Ovary (tissue), 9 donors: ENCODE data around the gene SIN3A. TPM values are rescaled to one million over a fixed set of nuclear protein-coding genes. Genes with fewer than 3 reads are reported as not detected.

Experiments used
- DNase-seq, 5 donors: peaks; one replicate each; pipeline ENCODE4 v3.0.0-alpha.2; 2019 to 2020
- H3K27ac ChIP-seq, 2 donors: fragments of 200-600 bp; one replicate each; pipeline versions ENCODE4 v1.5.1 to v1.8.0; 2019 to 2022
- H3K27me3 ChIP-seq: fragments of 200-600 bp; one replicate; pipeline ENCODE4 v1.8.0; 2022
- H3K36me3 ChIP-seq: fragments of 200-600 bp; sonication (generic); one replicate; pipeline ENCODE4 v1.5.1; 2019
- H3K4me1 ChIP-seq: one replicate; pipeline ENCODE4 v1.8.1; 2013; ENCODE audit warnings: mild to moderate bottlenecking, moderate library complexity; ENCODE audit not compliant: insufficient read depth
- H3K4me3 ChIP-seq: fragments of 200-600 bp; sonication (generic); one replicate; pipeline ENCODE4 v1.5.1; 2017
- H3K9me3 ChIP-seq, 2 donors: fragments of 200-600 bp in 1 of 2; sonication (generic) in 1 of 2; one replicate each; pipeline versions ENCODE4 v1.5.1 to v1.8.1; 2013 to 2019; ENCODE audit warnings: mild to moderate bottlenecking in 1 of 2, moderate library complexity in 1 of 2
- CTCF ChIP-seq, 3 donors: fragments of 450-650 bp in 2 of 3; fragments of 200-600 bp in 1 of 3; IDR thresholded peaks; one replicate each; pipeline versions ENCODE4 v1.5.1 to v1.8.0; 2016 to 2022; ENCODE audit warnings: antibody characterized with exemption in 3 of 3, mild to moderate bottlenecking in 1 of 3
- EP300 ChIP-seq: sonication (generic); formaldehyde crosslinking; IDR thresholded peaks from one replicate; pipeline ENCODE4 v1.6.1; 2017; ENCODE audit warnings: antibody characterized with exemption
- POLR2A ChIP-seq: fragments of 450-650 bp; IDR thresholded peaks from one replicate; pipeline ENCODE4 v1.6.1; 2017; ENCODE audit warnings: antibody characterized with exemption, mild to moderate bottlenecking, moderate library complexity
- WGBS, 3 donors: extraction: QIAGEN DNeasy Blood & Tissue Kit in 1 of 3; methylation state at CpG; one replicate each; pipeline versions ENCODE4 v1.1.5 to v1.1.7; 2013 to 2017; 5-methylcytosine and 5-hydroxymethylcytosine counted together
- intact Hi-C, 4 donors: fragments of 100-400 bp; cut with DNase I; formaldehyde crosslinking; loops; one replicate each; pipeline versions ENCODE4 v1.11.0 to v1.15.1; 2022 to 2023
- polyA plus RNA-seq, 2 donors: library from polyadenylated mRNA; stranded (reverse); fragments of 200-250 nt in 1 of 2; fragments of 350-450 nt in 1 of 2; fragmentation: Illumina TruSeq in 1 of 2; extraction: RNeasy Lipid Tissue Mini Kit (QIAGEN cat#74804) in 1 of 2; gene quantifications; one replicate each; pipeline ENCODE4 v1.2.3, GENCODE V29; 2013 to 2014
- total RNA-seq, 7 donors: library from RNA; depleted of rRNA in 2 of 7; stranded (reverse); fragments of >200 nt in 2 of 7; fragmentation: NEBNext Ultra II Directional in 3 of 7; extraction: Animal tissue kit (Norgen Biotek cat#: 25700) in 3 of 7; gene quantifications; one replicate each; pipeline versions ENCODE4 v1.1.0 to v1.2.4, GENCODE V29; 2016 to 2023
- donor health status: DM: no; HTN: no; CAD: no; lungs with moderate emphysema.
- donor health status: DM: no; HTN: no; CAD: no.
- donor health status: Bipolar disorder and iron deficiency.
- donor health status: DM: yes; HTN: yes; CAD: no.
- donor health status: DM: no; HTN: no; CAD: no.
- donor health status: DM: yes; HTN: yes; CAD: no.

Gene SIN3A
- total and polyA plus RNA-seq, 9 donors = 29.3 to 115 (median 88.5) TPM

GRCh38 chr15:75422554-75422953 is 28.9 kb downstream of the SIN3A start:
- no peaks in the 10 kb centered on the region for H3K36me3 ChIP-seq
- no peak for TF ChIP-seq EP300
- no peak for TF ChIP-seq CTCF (IDR thresholded peaks at IDR 0.05)
- no peak for TF ChIP-seq POLR2A
- no peak overlapping the region for H3K27ac ChIP-seq
- WGBS, 3 donors = 93 to 96% (median 96%) methylated on average over 5 of the region's 5 CpGs
- H3K4me3 ChIP-seq = no peak overlapping the region
- no peaks in the 10 kb centered on the region for H3K4me1 ChIP-seq
- no peaks in the 10 kb centered on the region for H3K27me3 ChIP-seq
- DNase-seq = no peak
- intact Hi-C loops = no loop called here
- no peaks in the 10 kb centered on the region for H3K9me3 ChIP-seq

GRCh38 chr15:75420698-75421097 is 30.8 kb downstream of the SIN3A start:
- H3K27ac ChIP-seq = no peak overlapping the region
- no peaks in the 10 kb centered on the region for H3K36me3 ChIP-seq
- no peaks in the 10 kb centered on the region for H3K4me1 ChIP-seq
- TF ChIP-seq POLR2A (no peak), EP300 (no peak), CTCF (IDR thresholded peaks at IDR 0.05) (no peak)
- H3K27me3 ChIP-seq = no peaks in the 10 kb centered on the region
- DNase-seq = no peak
- no peak overlapping the region for H3K4me3 ChIP-seq
- intact Hi-C loops = no loop called here
- H3K9me3 ChIP-seq = no peaks in the 10 kb centered on the region

- Histone ChIP-seq H3K27me3 (no peaks in the 10 kb centered on the region), H3K4me3 (no peak overlapping the region), H3K9me3 (no peaks in the 10 kb centered on the region), H3K27ac (no peak overlapping the region), H3K4me1 (no peaks in the 10 kb centered on the region), H3K36me3 (no peaks in the 10 kb centered on the region)
- 90 to 100% (median 98%) methylated on average over 1 of the region's 1 CpG for WGBS, 3 donors
- no peak for DNase-seq
- no peak for TF ChIP-seq POLR2A
- TF ChIP-seq EP300 = no peak
- intact Hi-C loops = no loop called here
These were observed 34.9 kb downstream of the SIN3A start for GRCh38 chr15:75416584-75416983.

- H3K36me3 ChIP-seq = no peaks in the 10 kb centered on the region
- no peak for DNase-seq
- H3K9me3 ChIP-seq = no peaks in the 10 kb centered on the region
- H3K27me3 ChIP-seq = no peaks in the 10 kb centered on the region
- no peak overlapping the region for H3K27ac ChIP-seq
- 87 to 90% (median 90%) methylated on average over 6 of the region's 6 CpGs for WGBS, 3 donors
- H3K4me3 ChIP-seq = no peak overlapping the region
- H3K4me1 ChIP-seq = no peaks in the 10 kb centered on the region
- TF ChIP-seq POLR2A (no peak), EP300 (no peak), CTCF (IDR thresholded peaks at IDR 0.05) (no peak)
- intact Hi-C loops = no loop called here
These were observed 41.3 kb downstream of the SIN3A start for GRCh38 chr15:75410196-75410595.

- intact Hi-C loops = no loop called here
- WGBS, 3 donors = 76 to 96% (median 80%) methylated on average over 1 of the region's 1 CpG
- H3K36me3 ChIP-seq = no peaks in the 10 kb centered on the region
- TF ChIP-seq POLR2A (no peak), EP300 (no peak), CTCF (IDR thresholded peaks at IDR 0.05) (no peak)
- no peaks in the 10 kb centered on the region for H3K27me3 ChIP-seq
- H3K4me3 ChIP-seq = no peak overlapping the region
- no peaks in the 10 kb centered on the region for H3K4me1 ChIP-seq
- DNase-seq = no peak
- no peaks in the 10 kb centered on the region for H3K9me3 ChIP-seq
- no peak overlapping the region for H3K27ac ChIP-seq
These were observed 44.4 kb downstream of the SIN3A start for GRCh38 chr15:75407083-75407482.
